Peyer's patch (tissue), 4 donors: ENCODE results near the gene KRT39. TPM values are rescaled to one million over a fixed set of nuclear protein-coding genes. Genes with fewer than 3 reads are reported as not detected.
"Not testable (repeated sequence)": the region's sequence is repeated elsewhere in the genome, so short reads cannot be mapped to it uniquely, and the experiment has no call there.

Source experiments
- DNase-seq, 3 donors: peaks; one replicate each; pipeline ENCODE4 v3.0.0-alpha.2; 2017 to 2019
- H3K27ac ChIP-seq, 4 donors: fragments of 200-600 bp; sonication (generic); one replicate each; pipeline ENCODE4 v1.5.1; 2016 to 2019
- H3K27me3 ChIP-seq, 2 donors: fragments of 200-600 bp; sonication (generic); one replicate each; pipeline ENCODE4 v1.5.1; 2019
- H3K36me3 ChIP-seq, 3 donors: fragments of 200-600 bp; sonication (generic); one replicate each; pipeline ENCODE4 v1.5.1; 2016 to 2019
- H3K4me1 ChIP-seq, 4 donors: fragments of 200-600 bp; sonication (generic); one replicate each; pipeline ENCODE4 v1.5.1; 2016 to 2019
- H3K4me3 ChIP-seq, 4 donors: fragments of 200-600 bp; sonication (generic); 1 replicate in 3 of 4; 2 replicates in 1 of 4; pipeline ENCODE4 v1.5.1; 2016 to 2019; ENCODE audit warnings: mild to moderate bottlenecking in 1 of 4
- H3K9me3 ChIP-seq, 4 donors: fragments of 200-600 bp; sonication (generic); one replicate each; pipeline ENCODE4 v1.5.1; 2016 to 2019; ENCODE audit warnings: mild to moderate bottlenecking in 1 of 4
- CTCF ChIP-seq, 6 experiments: fragments of 450-650 bp in 4 of 6; fragments of 200-600 bp in 2 of 6; sonication (generic) in 1 of 6; IDR thresholded peaks; one replicate each; pipeline ENCODE4 v1.5.1; 2017 to 2019; ENCODE audit warnings: antibody characterized with exemption in 6 of 6, mild to moderate bottlenecking in 3 of 6, moderate library complexity in 1 of 6
- POLR2A ChIP-seq, 2 donors: fragments of 450-650 bp; IDR thresholded peaks; one replicate each; pipeline ENCODE4 v1.5.1; 2017; ENCODE audit warnings: antibody characterized with exemption in 2 of 2, mild to moderate bottlenecking in 2 of 2, moderate library complexity in 2 of 2
- total RNA-seq, 4 donors: library from RNA; depleted of rRNA; stranded (reverse); fragments of >200 nt; gene quantifications; one replicate each; pipeline ENCODE4 v1.1.0, GENCODE V29; 2016

The KRT39 gene
- total RNA-seq, 4 donors from 2014 or later = not detected

DNA sequence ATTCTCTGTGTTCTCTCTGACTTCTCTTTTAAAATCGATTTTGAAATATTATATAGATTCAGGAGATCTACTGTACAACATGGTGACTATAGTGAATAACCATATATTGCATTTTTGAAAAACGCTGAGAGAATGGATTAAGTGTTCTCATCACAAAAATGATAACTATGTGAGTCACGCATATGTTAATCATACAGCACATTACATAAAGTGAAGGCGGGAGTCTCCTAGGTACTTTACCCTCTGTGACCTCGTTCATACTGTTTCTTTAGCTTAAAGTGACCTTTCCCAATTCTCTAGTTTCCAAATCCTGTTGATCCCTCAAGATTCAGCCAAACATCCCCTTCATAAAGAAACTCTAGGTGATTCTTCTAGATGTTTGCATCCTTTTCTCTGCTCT lies 36.1 kb upstream of the KRT39 start:
- Histone ChIP-seq H3K4me1 (no peaks in the 10 kb centered on the region), H3K9me3 (no peaks in the 10 kb centered on the region), H3K27me3 (no peaks in the 10 kb centered on the region), H3K36me3 (no peaks in the 10 kb centered on the region), H3K27ac (no peak overlapping the region), H3K4me3 (no peak overlapping the region)
- no peak for DNase-seq
- no peak for TF ChIP-seq CTCF (IDR thresholded peaks at IDR 0.05)
- TF ChIP-seq POLR2A (IDR thresholded peaks at IDR 0.05) = no peak

DNA sequence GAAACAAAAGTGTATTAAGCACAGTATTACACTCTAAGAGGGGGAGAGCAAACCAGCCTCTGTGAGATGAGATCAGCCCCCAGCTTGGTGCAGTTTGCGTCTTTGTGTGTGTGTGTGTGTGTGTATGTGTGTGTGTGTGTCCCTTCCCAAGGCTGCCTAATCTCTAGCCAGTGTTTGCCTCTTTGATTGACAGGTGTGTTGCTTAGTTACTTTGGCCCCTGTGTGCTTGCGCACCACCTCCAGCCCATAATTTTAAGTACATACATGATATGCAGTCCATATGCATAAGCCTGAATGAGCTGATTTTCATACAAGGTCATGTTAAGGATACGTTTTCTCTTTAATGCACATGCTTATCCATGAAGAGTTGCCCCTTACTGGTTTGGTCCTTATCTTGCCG lies 35.0 kb upstream of the KRT39 start:
- DNase-seq = no peak
- no peak overlapping the region for H3K27ac ChIP-seq
- no peaks in the 10 kb centered on the region for H3K27me3 ChIP-seq
- no peak overlapping the region for H3K4me3 ChIP-seq
- H3K4me1 ChIP-seq = no peaks in the 10 kb centered on the region
- no peak for TF ChIP-seq CTCF (IDR thresholded peaks at IDR 0.05)
- TF ChIP-seq POLR2A (IDR thresholded peaks at IDR 0.05) = no peak
- no peaks in the 10 kb centered on the region for H3K9me3 ChIP-seq
- H3K36me3 ChIP-seq = no peaks in the 10 kb centered on the region

GRCh38 chr17:40999563-40999962 lies 32.8 kb upstream of the KRT39 start, which contains the start of gene KRTAP3-2:
Gene KRTAP3-2, minus strand, starts transcription at chr17:40999906. Its CDS starts 53 bp downstream, at chr17:40999853.
- H3K27me3 ChIP-seq, H3K4me1 ChIP-seq, H3K4me3 ChIP-seq, H3K9me3 ChIP-seq, H3K36me3 ChIP-seq, H3K27ac ChIP-seq, DNase-seq: not testable (repeated sequence)

GRCh38 chr17:40997361-40997760 lies 30.6 kb upstream of the KRT39 start:
- Histone ChIP-seq H3K36me3 (no peaks in the 10 kb centered on the region), H3K9me3 (no peaks in the 10 kb centered on the region), H3K4me3 (no peak overlapping the region), H3K27ac (no peak overlapping the region), H3K27me3 (no peaks in the 10 kb centered on the region), H3K4me1 (no peaks in the 10 kb centered on the region)
- DNase-seq = no peak
- TF ChIP-seq POLR2A (IDR thresholded peaks at IDR 0.05) (no peak), CTCF (IDR thresholded peaks at IDR 0.05) (no peak)

- Histone ChIP-seq H3K4me1 (no peaks in the 10 kb centered on the region), H3K4me3 (no peak overlapping the region), H3K9me3 (no peaks in the 10 kb centered on the region), H3K27me3 (no peaks in the 10 kb centered on the region), H3K36me3 (no peaks in the 10 kb centered on the region), H3K27ac (no peak overlapping the region)
- TF ChIP-seq POLR2A (IDR thresholded peaks at IDR 0.05) = no peak
- DNase-seq = no peak
Measured at GRCh38 chr17:40996829-40997228, 30.1 kb upstream of the KRT39 start.

DNA sequence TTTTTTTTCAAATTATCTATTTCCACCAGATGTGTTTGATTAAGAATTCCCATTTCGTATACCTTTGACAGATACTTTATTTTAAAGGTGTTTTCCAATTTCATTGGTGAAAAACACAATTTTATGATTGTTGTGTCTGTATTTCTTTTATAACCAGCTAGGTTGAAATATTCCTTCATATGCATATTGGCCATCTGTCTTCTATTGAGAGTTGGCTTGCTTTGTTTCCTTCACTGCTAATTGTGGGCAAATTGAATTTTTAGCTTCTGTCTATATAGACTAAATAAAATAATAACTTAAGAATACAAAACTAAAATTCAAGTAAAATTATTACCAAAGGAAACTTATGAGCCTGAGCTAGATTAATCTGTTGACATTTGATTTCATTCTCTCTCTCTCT lies 28.4 kb upstream of the KRT39 start:
- Histone ChIP-seq H3K4me3 (no peak overlapping the region), H3K36me3 (no peaks in the 10 kb centered on the region), H3K4me1 (no peaks in the 10 kb centered on the region), H3K9me3 (no peaks in the 10 kb centered on the region), H3K27me3 (no peaks in the 10 kb centered on the region), H3K27ac (no peak overlapping the region)
- TF ChIP-seq CTCF (IDR thresholded peaks at IDR 0.05) (no peak), POLR2A (IDR thresholded peaks at IDR 0.05) (no peak)
- no peak for DNase-seq

DNA sequence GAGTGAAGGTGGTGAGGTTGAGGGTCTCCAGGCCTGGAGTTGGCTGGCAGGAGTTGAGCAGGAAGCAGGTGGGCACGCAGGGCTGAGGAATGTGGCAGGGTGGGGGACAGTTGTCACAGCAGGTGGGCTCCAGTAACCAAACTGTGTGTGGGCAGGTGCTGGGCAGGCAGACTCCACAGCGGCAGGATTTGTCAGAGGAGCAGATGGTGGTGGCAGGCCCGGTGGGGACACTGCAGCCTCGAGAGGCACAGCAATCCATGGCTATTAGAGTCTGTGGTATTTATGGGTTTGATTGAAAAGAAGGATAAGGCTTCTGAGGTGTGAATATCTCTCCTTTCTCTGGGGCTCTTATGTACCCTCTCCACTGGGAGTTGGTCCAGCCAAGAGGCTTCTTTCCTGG lies 27.1 kb upstream of the KRT39 start, which contains the start of gene KRTAP3-3:
TSS of gene KRTAP3-3 (minus strand) at position 326 of the 400 bp plus-strand sequence. CDS start at position 259, 67 bp downstream.
- no peak for DNase-seq
- Histone ChIP-seq H3K4me3 (no peak within 1 kb of the TSS), H3K4me1 (no peaks in the 10 kb centered on the region), H3K9me3 (no peaks in the 10 kb centered on the region), H3K36me3 (no peaks in the 10 kb centered on the region), H3K27me3 (no peaks in the 10 kb centered on the region), H3K27ac (no peak within 1 kb of the TSS)
- no peak for TF ChIP-seq CTCF (IDR thresholded peaks at IDR 0.05)
- TF ChIP-seq POLR2A (IDR thresholded peaks at IDR 0.05) = no peak
